Erythroblast (primary cell): ENCODE results near the gene TTC8.

Experiments used
- GATA1 ChIP-seq: IDR thresholded peaks from 2 replicates; pipeline ENCODE4 v1.6.1; 2011; ENCODE audit warnings: low read depth, mild to moderate bottlenecking, control low read depth, low read length, moderate library complexity
- POLR2A ChIP-seq: IDR thresholded peaks from 2 replicates; pipeline ENCODE4 v1.6.1; 2011; ENCODE audit warnings: mild to moderate bottlenecking, low read length

DNA sequence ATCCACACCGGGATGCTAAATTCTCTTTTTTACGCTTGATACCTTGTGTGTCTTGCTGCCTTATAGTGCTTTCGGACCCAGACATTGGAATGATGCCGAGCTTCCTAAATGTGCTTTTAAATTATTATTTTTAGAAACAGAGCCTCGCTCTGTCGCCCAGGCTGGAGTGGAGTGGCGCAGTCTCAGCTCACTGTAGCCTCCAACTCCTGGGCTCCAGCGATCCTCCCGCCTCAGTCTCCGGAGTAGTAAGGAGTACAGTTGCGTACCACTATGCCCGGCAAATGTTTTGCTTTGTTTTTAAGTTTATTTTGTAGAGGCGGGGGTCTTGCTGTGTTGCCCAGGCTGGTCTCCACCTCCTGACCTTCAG lies 31.2 kb upstream of the TTC8 start:
- TF ChIP-seq POLR2A (no peak), GATA1 (no peak)
